ENCODE results near the gene MOAP1. TPM values are rescaled to one million over a fixed set of nuclear protein-coding genes. Genes with fewer than 3 reads are reported as not detected.
A peak's percentile ranks its signal among the peaks of the same experiment; 100 is the strongest.

The MOAP1 gene
- polyA plus RNA-seq, 1 experiment = 21.0 TPM

DNA sequence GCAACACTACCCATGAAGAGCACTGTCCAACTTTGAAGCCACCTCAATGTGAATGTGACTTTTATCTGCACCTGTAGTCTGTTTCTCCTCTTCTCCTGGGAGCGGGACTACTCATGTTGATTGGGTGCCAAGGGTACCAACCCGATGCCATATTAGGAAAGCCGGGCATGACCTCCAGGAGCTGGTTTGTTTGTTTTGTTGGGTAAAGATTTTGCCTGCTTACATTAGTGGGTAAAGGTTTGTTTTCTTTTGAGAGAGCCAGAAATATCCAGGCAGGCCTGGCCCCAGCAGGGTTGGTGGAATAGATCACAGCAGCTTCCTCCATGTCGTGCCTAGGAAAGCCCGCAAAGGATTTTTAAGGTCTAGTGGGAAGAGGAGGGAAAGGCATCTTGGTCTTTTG lies 49.3 kb downstream of the MOAP1 start:
- TF ChIP-seq, protein P1, sequence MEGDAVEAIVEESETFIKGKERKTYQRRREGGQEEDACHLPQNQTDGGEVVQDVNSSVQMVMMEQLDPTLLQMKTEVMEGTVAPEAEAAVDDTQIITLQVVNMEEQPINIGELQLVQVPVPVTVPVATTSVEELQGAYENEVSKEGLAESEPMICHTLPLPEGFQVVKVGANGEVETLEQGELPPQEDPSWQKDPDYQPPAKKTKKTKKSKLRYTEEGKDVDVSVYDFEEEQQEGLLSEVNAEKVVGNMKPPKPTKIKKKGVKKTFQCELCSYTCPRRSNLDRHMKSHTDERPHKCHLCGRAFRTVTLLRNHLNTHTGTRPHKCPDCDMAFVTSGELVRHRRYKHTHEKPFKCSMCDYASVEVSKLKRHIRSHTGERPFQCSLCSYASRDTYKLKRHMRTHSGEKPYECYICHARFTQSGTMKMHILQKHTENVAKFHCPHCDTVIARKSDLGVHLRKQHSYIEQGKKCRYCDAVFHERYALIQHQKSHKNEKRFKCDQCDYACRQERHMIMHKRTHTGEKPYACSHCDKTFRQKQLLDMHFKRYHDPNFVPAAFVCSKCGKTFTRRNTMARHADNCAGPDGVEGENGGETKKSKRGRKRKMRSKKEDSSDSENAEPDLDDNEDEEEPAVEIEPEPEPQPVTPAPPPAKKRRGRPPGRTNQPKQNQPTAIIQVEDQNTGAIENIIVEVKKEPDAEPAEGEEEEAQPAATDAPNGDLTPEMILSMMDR (IDR thresholded peaks at IDR 0.05; ENCODE audit: low read depth, low read length) = no peak
- ChIA-PET POLR2A (no interaction called here), CTCF (interaction anchor here (0.6 to 7.4 kb wide), 3 partner anchors 22 to 183 kb away, joined by 3 to 84 read pairs (median 3); no protein-coding TSS in a partner anchor)
- Histone ChIP-seq H3K27me3 (ENCODE audit: control insufficient read depth, insufficient read depth, low read length) (peaks cover 5% of the 10 kb centered on the region), H3K9me3 (ENCODE audit: control insufficient read depth, insufficient read depth, low read length) (no peaks in the 10 kb centered on the region), H3K4me3 (ENCODE audit: low read depth, low read length) (no peak overlapping the region), H3K27ac (ENCODE audit: low read depth, low read length) (no peak overlapping the region)
- DNase-seq (ENCODE audit: low read depth, low spot score) = no peak

DNA sequence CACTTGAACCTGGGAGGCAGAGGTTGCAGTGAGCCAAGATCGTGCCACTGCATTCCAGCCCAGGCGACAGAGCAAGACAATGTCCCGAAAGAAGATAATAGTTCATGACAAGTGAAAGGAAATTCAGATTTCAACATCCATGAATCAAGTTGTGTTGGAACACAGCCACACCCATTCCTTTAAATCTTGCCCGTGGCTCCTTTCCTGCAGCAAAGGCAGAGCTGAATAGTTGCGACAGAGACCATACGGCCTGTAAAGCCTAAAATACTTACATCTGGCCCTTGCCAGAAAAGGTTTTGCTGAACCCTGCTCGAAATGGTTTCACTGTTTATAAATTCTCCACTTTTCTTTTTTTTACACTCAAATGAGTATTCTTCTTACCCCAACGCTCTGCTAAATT lies 51.2 kb downstream of the MOAP1 start:
- H3K27ac ChIP-seq (ENCODE audit: low read depth, low read length) = no peak overlapping the region
- POLR2A ChIA-PET = no interaction called here
- CTCF ChIA-PET = interaction anchor here (0.9 to 7.4 kb wide), 9 partner anchors 9 to 186 kb away, joined by 3 to 84 read pairs (median 8); no protein-coding TSS in a partner anchor
- no peak overlapping the region for H3K4me3 ChIP-seq (ENCODE audit: low read depth, low read length)
- DNase-seq (ENCODE audit: low read depth, low spot score) = no peak
- TF ChIP-seq, protein P1 (IDR thresholded peaks at IDR 0.05; ENCODE audit: low read depth, low read length) = no peak
- H3K27me3 ChIP-seq (ENCODE audit: control insufficient read depth, insufficient read depth, low read length) = peaks cover 14% of the 10 kb centered on the region
- H3K9me3 ChIP-seq (ENCODE audit: control insufficient read depth, insufficient read depth, low read length) = no peaks in the 10 kb centered on the region

DNA sequence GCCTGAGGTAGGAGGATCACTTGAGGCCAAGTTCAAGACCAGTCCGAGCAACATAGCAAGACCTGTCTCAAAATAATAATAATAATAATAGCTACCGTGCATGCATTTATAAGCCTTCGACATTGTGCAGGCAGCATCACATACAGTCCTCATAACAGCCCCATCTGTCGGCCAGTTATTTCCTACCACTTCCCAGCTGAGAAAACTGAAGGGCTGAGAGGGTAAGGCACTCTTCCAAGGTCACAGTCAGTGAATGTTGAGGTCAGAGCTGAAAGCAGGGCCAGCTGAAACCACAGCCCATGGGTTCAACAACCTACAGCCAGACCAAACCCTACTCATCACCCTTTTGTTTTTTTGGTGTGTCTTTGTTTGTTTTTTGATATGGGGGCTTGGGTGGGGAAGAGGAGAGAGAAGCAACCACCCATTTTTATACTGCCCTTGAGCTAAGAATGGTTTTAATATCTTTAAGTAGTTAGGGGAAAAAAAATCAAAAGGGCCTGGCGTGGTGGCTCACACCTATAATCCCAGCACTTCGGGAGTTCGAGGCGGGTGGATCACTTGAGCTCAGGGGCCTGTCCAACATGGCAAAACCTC lies 52.1 kb downstream of the MOAP1 start:
- Histone ChIP-seq H3K4me3 (ENCODE audit: low read depth, low read length) (no peak overlapping the region), H3K27me3 (ENCODE audit: control insufficient read depth, insufficient read depth, low read length) (peaks cover 12% of the 10 kb centered on the region), H3K27ac (ENCODE audit: low read depth, low read length) (no peak overlapping the region), H3K9me3 (ENCODE audit: control insufficient read depth, insufficient read depth, low read length) (no peaks in the 10 kb centered on the region)
- POLR2A ChIA-PET = interaction anchor here (1.0 kb wide), 1 partner anchor 19 kb away, joined by 5 read pairs; no protein-coding TSS in a partner anchor
- DNase-seq (ENCODE audit: low read depth, low spot score) = no peak
- TF ChIP-seq, protein P1 (IDR thresholded peaks at IDR 0.05; ENCODE audit: low read depth, low read length) = peak; percentile 55
- CTCF ChIA-PET = interaction anchor here (0.6 to 7.4 kb wide), 19 partner anchors 8 to 902 kb away, joined by 3 to 84 read pairs (median 4); no protein-coding TSS in a partner anchor

Other genes starting within 250 kb of the MOAP1 start
- 13.6 and 19.4 TPM in 2 replicates for gene ITPK1, start 69.0 kb downstream of the MOAP1 start, polyA plus RNA-seq (2011; rRNA removed)
- 12.2 and 15.6 TPM in 2 replicates for gene LYSET, start 420 bp upstream of the MOAP1 start, polyA plus RNA-seq (2011; rRNA removed)
- gene GON7, start 22.2 kb upstream of the MOAP1 start, polyA plus RNA-seq (2011; rRNA removed) = 7.5 and 8.2 TPM in 2 replicates
- gene UBR7, start 22.4 kb upstream of the MOAP1 start, polyA plus RNA-seq (2011; rRNA removed) = 25.4 and 30.7 TPM in 2 replicates
- 22.4 and 24.4 TPM in 2 replicates for gene BTBD7, start 148.1 kb upstream of the MOAP1 start, polyA plus RNA-seq (2011; rRNA removed)
- gene COX8C, start 162.3 kb upstream of the MOAP1 start, polyA plus RNA-seq (2011; rRNA removed) = not detected in 2 replicates
- 0.02 and 0.04 TPM in 2 replicates for gene UNC79, start 246.0 kb upstream of the MOAP1 start, polyA plus RNA-seq (2011; rRNA removed)